Posterior cingulate gyrus (tissue), 11 donors: Measurements from ENCODE around the gene ZCCHC14.
A peak's percentile ranks its signal among the peaks of the same experiment; 100 is the strongest.
"Not testable (repeated sequence)": the region's sequence is repeated elsewhere in the genome, so short reads cannot be mapped to it uniquely, and the experiment has no call there.

Source experiments
- DNase-seq, 10 donors: peaks; one replicate each; pipeline versions ENCODE4 v3.0.0 to v3.0.0-alpha.2; 2020 to 2021; ENCODE audit warnings: mixed read lengths in 3 of 10
- intact Hi-C: fragments of 100-400 bp; cut with DNase I; formaldehyde crosslinking; loops from one replicate; pipeline ENCODE4 v1.15.1; 2023

Gene ZCCHC14

DNA sequence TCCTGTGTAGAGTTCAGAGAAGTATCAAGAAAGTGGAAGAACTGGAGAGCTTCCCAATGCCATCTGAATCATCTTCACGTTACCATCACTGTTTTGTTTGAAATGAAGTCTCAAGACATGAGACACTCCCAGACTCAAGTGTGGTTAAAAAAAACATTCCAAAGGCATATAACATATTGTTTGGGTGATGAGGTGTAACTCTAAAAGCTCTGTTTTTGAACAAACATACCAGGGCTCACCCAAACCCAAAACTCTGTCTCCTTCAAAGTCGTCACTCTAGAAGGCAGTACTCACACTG, 6.3 kb upstream of the ZCCHC14 start:
- intact Hi-C loops = no loop called here
- no peak for DNase-seq

DNA sequence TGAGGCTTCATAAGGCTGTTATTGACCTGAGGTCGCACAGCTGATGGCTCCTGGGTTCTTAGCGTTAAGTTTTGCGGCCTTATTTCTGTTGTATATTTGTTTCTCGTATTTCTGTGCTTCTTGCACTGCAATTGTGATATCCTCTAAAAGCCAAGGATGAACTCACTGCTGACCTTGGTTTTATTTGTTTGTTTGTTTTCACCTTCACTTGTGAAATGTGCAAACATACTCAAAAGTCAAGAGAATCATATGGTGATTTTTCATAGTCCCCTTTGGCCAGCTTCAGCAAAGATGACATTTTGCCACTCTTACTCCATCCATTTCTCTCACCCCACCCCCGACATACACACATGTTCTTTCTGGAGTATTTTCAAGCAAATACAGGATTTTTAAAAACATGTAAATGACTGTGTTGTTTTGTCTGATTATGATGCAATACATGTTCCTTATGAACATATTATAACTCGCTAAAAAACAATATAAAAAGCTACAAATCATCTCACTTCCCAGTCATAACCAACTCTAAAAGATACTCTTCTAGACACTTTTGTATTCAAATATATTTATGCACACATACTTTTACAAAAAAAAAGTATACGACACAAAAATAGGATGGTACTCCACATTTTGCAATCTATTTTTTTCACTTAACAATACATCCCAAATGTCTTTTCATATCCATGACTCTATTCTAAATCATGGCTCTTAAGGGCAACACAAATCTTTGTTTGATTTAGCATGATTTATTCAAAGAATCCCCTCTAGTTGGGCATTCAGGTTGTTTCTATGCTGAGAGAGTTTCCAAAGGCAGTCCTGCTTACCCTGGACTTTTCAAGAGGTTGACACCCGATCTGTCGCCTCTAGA, 5.7 kb upstream of the ZCCHC14 start:
- intact Hi-C loops = no loop called here
- no peak for DNase-seq

DNA sequence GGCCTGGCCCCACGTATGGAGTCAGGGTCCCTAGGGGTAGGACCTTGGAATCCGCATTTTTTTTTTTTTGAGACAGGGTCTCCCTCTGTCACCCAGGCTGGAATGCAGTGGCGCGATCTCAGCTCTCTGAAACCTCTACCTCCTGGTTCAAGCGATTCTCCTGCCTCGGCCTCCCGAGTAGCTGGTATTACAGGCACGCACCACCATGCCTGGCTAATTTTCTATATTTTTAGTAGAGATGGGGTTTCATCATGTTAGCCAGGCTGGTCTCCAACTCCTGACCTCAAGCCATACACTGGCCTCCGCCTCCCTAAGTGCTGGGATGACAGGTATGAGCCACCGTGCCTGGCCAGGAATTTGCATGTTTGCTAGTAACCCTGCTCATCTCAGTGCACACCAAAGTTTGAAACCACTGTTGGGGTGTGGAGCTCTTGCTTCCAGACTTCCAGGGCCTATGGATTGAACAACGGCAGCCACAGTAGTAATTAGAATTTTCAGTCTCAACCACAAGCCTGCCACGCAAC, 5.0 kb upstream of the ZCCHC14 start:
- intact Hi-C loops = not testable (repeated sequence)
- peak in 1 of 10 donors; percentile 44 for DNase-seq

DNA sequence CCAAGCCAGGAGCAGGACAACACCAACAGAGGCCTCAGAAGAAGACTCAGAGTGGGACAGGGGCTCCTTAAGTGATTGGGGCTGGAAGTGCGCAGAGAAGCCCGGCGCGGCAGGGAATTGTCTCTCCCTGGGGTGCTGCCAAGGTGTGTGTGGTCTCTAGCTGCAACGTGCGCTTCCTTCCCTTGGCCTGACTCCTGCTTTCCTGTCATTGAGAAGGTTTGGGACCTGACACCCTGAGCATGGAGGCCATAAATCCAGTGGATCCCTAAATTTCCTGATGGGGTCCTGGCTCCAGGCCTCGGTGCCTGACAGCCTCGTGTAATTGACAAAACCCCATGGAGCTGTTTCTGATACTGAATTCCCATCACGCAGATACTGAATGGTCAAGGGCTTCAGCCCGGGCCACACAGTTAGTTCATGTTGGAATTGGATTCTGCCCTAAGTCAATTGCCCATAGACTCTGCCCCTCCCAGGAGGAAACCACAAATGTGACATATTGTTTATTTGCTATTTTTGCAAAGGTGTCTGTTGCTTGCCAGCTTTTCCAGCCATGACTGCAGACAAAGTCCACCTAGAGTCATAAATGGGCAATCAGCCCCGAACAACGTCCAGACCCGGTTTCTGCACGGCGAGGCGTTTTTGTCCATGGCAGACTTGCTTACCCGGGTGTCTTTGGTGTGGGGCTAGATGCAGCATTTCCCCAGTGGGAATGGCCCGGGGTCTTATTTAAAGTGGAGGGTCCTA, 4.4 kb upstream of the ZCCHC14 start:
- intact Hi-C loops = not testable (repeated sequence)
- DNase-seq = peak in 1 of 10 donors; percentile 43

DNA sequence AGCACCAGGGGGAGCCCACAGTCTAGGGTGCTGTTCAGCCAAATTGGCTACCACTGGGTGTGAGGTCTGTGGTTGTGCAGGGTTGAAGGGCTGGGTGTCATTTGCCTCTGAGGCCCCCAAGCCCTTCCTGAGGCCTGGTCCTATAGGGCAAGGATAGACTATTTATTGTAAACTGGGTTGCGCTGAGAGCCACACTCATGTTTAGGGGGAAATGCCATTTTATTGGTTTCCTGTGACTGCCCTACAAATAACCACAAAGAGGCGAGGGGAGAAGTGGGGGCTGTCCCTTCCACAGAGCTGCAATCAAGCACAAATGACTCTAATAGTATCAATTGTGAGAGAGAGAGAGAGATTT, 3.6 kb upstream of the ZCCHC14 start:
- DNase-seq = peak in 1 of 10 donors; percentile 19
- intact Hi-C loops = no loop called here

DNA sequence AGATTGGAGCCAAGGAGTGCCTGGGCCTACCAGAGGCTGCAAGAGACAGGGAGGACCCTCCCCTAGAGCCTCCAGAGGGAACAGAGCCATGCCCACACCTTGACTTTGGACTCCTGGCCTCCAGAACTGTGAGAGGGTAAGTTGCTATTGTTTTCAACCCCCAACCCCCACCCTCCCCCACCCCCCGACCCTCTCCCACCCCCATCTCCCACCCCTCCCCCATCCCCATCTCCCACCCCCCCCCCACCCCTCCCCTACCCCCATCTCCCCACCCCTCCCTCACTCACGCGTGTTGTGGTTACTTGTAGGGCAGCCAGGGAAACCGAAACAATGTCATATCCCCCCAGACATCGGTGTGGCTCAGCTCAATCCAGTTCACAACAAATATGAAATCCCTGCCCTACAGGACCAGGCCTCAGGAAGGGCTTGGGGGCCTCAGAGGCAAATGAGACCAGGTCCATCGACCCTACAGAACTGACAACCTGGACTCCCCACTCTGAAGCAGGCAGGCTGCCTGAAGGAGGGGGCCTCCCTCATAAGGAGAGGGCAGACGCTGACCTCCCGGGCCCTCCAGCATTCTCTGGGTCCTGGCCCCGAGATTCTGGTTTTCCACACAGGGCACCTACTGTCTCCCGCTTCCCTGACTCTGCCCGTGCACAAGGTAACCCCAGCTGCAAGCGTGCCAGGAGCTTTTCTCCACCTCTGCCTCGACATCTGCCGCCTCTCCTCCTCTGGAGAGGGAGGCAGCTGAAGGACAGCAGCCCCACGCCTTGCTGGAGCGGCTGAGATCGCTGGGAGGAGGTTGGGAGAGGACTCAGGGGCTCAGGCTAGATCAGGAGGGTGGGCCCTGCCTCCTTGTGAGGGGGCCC, 3.0 kb upstream of the ZCCHC14 start:
- DNase-seq = no peak
- intact Hi-C loops = no loop called here

DNA sequence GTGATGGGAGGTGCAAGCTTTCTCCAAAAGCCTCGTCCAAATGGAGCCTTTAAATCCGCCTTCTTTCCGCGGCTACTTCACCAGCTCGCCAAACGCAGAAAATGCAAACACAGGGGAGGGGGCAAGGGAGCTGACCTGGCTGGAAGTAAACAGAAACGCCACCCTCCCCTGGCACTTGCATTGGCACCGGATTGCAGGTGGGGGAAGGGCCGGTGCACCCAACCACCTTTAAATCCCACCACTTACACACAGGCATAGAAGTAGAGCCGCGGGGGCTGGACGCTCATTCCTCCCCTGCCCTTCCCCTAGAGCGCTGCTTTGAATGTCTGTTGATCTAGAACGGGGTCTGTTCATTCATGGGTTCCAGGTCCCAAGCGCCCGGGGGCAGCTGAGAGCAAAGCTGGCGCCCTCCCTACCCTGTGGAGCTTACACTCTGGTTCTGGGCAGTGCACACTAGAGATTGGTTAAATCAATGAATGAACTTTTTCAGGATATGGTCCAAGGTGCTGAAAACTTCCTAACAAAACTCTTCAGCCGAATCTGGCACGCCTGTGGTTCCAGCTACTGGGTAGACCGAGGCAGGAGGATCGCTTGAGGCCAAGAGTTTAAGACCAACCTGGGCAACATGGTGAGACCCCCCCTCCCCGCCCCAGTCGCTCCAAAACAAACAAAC, 920 bp upstream of the ZCCHC14 start:
- intact Hi-C loops = loop anchor here (5.0 kb wide), 1 partner anchor 101 kb away; the partner anchor contains the start of gene MAP1LC3B
- no peak for DNase-seq

DNA sequence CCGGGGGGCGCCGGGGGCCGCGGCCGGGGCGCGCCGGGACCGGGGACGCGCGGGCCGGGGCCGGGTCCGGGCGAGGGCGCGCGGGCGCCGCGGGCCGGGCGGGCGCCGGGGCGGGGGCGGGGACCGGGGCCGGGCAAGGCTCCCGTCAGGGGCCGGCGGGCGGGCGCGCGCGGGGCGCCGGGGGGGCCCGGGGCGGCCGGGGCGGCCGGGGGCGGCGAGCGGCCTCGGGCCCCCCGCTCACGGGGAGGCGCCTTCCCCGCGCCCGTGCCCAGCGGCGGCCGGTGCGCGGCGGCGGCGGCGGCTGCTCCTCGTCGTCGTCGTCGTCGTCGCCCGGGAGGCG, 563 bp downstream of the ZCCHC14 start:
- DNase-seq = peak in 1 of 10 donors; percentile 33
- intact Hi-C loops = loop anchor here (5.0 kb wide), 1 partner anchor 100 kb away; the partner anchor contains the start of gene MAP1LC3B

DNA sequence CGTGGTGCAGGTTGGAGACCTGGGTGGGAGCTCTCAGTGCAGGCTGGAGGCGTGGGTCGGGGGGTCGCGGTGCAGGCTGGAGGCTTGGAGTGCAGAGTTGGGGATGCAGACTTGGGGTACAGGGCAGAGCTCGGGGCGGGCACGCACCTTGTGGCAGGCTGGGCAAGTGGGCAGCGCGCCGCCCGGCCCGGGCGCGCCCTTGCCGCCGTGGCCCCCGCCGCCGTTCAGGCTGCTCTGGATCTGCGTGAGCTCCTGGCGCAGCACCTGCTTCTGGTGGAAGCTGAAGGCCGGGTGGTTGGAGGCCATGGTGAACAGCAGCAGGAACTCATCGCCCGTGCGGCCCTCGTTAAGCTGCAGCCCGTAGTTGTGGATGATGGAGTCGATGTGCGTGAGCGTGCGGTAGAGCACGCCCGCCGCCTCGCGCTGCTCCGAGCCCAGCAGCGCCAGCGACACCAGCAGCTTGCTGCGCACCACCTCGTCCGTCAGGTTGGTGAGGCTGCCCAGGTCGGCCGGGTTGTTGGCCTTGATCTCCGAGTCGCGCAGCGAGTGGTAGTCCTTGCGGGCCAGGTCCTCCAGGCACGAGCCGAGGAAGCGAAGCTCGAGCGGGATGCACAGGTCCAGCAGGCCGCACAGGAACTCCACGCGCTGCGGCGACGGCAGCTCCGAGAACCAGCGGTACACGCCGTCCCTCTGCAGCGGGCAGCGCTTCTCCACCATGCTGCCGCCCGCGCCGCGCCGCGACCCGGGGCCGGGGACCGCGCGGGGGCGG, 1.1 kb downstream of the ZCCHC14 start:
- intact Hi-C loops = loop anchor here (5.0 kb wide), 1 partner anchor 99 kb away; the partner anchor contains the start of gene MAP1LC3B
- peak in 3 of 10 donors; percentile 20 to 89 (median 34) for DNase-seq

DNA sequence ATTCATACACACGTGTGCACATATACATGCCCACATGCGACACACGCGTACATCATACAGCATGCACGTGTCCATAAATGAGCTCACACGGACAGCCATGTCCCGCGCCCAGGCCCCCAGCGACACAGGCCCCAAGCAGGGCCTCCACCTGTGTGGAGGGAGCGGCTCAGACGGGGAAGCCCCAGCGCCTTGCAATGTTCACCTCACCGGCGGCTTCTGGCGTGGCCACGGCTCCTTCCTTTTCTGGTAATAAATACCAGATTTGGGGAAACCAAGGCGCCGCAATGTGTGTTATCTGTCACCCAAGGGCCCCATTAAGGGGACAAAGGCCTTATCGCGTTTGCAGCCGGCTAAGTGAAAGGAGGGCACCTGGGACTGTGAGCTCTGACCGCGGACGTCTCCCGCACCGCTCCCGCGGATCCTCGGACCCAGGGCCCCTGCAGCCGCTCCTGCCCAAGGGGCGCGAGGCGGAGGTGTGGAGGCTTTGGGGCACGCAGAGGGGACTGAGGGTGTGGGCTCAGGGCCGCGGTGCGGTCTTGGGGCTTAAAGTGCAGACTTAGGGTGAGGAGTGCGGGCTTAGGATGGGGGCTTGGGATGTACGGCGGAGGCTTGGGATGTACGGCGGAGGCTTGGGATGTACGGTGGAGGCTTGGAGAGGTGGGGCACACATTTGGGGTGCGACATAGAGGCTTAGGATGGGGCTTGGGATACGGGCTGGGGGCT, 1.9 kb downstream of the ZCCHC14 start:
- intact Hi-C loops = loop anchor here (5.0 kb wide), 1 partner anchor 99 kb away; the partner anchor contains the start of gene MAP1LC3B

DNA sequence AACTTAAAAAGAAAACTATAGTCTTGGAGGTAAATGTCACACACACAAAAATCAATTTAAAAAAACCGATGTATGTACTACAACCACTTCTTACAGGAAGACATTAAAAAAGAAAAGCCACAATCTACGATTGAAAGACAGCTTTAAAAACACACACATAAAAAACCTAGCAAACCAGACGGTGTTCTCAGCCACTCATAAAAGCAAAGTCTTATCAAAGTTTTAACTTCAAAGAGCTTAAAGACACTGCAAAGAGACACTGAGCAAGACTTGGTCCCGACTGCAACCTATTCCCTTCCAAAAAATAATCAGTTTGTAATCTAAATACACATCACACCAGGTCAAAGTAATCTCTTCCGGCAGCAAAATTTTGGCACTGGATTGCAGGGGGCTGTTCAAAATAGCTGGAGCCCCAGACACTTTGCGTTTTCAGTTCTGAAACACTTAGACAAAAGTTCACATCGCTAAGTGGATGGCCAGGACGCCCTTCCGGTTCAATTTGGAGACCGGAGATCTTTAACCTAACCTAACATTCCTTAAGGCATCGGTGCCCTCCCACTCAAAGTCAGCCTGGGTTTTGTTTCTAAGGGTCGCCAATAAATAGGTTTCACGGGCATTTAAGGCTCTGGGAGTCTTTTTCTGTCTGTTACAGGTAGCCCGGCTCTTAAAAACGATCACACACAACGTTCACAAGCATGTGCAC, 2.6 kb downstream of the ZCCHC14 start:
- intact Hi-C loops = loop anchor here (5.0 kb wide), 1 partner anchor 98 kb away; the partner anchor contains the start of gene MAP1LC3B
- DNase-seq = peak in 1 of 10 donors; percentile 17

More for the DNA sequence above, 1.9 kb downstream of the ZCCHC14 start:
- peak in 1 of 10 donors; percentile 84 for DNase-seq

DNA sequence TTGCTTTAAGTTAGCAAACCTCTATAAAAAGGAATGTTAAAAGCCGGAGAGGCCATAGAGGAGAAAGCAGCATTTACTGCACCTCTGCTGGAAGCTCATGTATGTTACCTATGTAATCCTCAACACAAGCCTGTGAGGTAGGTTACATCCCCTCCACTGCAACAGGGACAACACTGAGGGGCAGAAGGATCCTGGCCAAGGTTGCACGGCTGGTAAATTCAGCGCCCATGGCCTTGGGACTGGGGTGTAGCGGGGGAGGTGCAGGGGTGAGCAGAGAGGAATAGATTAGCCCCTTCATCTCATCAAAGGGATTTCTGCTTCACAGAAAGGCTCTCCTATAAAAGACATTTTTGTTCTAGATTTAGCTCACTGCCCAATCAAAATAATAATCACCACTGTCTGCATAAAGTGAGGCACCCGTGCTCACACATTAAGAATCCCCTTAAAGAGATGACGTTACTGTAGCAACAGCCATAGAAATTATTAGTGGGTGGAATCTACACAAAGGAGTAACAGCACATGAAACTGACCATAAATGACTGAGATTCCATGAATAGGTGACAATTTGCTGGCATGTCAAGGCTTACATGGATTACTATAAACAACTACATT, 3.3 kb downstream of the ZCCHC14 start:
- intact Hi-C loops = loop anchor here (5.0 kb wide), 1 partner anchor 97 kb away; the partner anchor contains the start of gene MAP1LC3B
- DNase-seq = peak in 1 of 10 donors; percentile 68

DNA sequence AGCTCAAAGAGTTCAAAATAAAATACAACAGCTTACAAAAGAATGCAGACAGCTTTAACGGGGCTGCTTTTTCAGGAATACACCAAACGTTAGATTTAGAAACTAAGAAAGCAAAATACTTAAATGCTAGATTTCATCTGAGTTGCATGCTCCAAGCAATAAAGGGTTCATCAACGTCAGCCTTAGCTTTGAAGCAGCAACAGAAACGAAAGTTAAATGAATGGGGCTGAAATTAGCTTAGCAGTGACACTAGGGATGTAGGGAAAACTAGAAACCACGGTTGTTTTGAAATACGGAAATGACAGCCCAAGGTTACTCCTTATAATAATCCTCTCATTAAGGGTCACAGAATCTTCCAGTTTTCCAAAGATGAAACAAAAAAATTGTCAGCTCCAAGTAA, 3.9 kb downstream of the ZCCHC14 start:
- intact Hi-C loops, DNase-seq: not testable (repeated sequence)

DNA sequence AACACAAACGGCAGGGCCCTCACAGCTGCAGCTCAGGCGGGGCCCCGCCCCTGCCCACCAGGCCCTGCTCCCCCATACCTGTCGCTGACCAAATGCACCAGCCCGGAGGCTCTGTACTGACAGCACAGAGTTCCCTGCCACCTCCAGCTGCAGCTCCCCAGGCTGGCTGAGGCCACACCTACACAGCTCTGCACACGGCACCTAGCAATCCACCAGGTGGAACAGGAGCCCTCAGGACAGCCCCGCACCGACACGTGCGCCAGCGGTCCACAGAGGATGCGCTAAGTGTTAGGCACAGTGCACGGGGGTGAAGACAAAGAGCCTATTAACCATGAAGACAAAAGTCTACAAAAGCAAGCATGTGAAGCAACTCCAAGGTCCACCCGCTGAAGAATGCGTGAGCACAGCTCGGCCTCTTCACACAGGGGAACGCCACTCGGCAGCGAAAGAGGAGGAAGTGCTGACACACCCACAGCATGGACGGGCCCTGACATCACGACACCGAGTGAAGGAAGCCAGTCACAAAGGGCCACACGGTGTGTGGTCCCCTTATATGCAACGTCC, 5.4 kb downstream of the ZCCHC14 start:
- intact Hi-C loops = no loop called here
- DNase-seq = peak in 3 of 10 donors; percentile 48 to 90 (median 89)

DNA sequence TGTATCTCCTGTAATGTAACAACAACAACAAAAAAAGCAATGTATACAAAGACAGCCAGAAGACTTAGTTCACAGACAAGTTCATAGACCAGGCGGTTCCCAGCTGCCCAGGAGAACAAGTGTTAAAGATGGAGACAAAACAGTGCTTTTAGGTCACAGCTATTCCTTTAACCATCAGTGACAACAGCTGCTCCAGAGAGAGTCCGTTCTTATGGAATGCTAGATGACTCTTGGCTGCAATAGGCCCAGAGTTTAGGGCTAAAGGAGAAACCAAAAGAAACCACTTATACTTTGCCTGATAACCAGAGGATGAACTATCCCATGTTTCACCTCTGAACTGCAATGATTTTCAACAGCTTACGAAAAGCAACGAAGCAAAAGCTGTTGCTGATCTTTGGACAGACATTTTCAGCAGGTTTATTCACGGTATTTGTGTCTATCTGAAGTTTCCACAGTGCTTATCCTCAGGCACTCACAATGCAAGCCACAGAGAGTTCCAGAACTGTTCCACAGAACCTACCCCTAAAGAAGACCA, 6.0 kb downstream of the ZCCHC14 start:
- intact Hi-C loops = no loop called here

DNA sequence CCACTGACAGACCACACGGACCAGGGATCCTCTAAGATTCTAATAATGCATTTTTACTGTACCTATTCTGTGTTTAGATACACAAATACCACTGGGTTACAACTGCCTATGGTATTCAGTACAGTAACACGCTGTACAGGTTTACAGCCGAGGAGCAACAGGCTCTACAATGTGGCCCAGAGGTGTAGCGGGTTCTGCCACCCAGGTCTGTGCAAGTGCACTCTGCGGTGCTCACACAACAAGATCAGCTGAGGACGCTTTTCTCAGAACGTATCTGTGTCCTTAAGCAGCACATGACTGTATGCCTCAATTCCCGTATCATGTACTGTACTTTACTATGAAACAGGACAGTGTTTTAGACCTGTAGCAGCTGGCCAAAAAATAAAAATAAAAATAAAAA, 6.5 kb downstream of the ZCCHC14 start:
- DNase-seq = peak in 1 of 10 donors; percentile 28
- intact Hi-C loops = no loop called here

More for the DNA sequence above, 6.0 kb downstream of the ZCCHC14 start:
- peak in 1 of 10 donors; percentile 11 for DNase-seq
